Measurements from ENCODE around the gene KREMEN1. TPM values are rescaled to one million over a fixed set of nuclear protein-coding genes. Genes with fewer than 3 reads are reported as not detected.

Gene KREMEN1
- total and polyA plus RNA-seq, 12 donors: 4.3 to 58.7 (median 27.8) TPM

DNA sequence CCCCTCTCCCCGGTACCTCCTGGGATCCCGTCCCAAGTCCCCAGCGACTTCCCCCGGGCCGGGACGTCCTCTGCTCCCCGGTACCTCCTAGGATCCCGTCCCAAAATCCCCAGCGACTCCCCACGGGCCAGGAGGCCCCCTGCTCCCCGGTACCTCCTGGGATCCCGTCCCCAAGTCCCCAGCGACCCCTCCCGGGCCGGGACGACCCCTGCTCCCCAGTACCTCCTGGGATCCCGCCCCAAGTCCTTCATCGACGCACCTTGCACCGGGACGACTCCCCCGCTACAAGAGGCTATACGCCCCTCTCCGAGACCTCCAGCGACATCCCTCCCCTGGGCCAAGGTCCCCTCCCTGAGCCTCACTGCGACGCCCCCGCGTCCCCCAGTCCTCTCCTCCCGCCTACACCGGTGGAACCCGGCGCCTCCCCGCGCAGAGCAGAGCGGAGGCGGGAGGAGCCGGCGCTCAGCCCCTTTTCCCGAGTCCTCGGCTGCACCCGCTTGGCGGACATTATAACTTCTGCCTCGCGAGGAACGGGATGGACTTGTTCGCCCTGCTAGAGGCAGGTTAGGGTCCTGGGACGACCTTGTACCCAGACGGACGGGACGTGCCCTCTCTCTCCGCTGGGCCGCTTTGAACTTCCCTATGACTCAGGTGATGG is 912 bp downstream of the KREMEN1 start:
- peak overlapping the region; percentile 36 to 76 (median 54) for H3K4me3 ChIP-seq
- peak overlapping the region in 4 of 5 donors; percentile 28 to 76 (median 68) for H3K27ac ChIP-seq
- DNase-seq: peak; percentile 59 to 78 (median 62)
- no peaks in the 10 kb centered on the region for H3K9me3 ChIP-seq (replicated peaks in 1 of 3)
- H3K4me1 ChIP-seq (replicated peaks in 1 of 2): peaks cover 22 to 54% of the 10 kb centered on the region in 2 donors
- H3K27me3 ChIP-seq: no peaks in the 10 kb centered on the region
- intact Hi-C loops (cut with DNase I): loop anchor here (5.0 to 10.0 kb wide), 2 partner anchors 79 to 81 kb away; no protein-coding TSS in a partner anchor
- H3K36me3 ChIP-seq (replicated peaks in 1 of 2): no peaks in the 10 kb centered on the region
- 1 to 3% (median 2%) methylated on average over 29 to 53 of the region's 53 CpGs for WGBS, 4 donors
- peak in 1 of 2 donors; percentile 37 for TF ChIP-seq POLR2A (IDR thresholded peaks at IDR 0.05)
- TF ChIP-seq, protein P1, sequence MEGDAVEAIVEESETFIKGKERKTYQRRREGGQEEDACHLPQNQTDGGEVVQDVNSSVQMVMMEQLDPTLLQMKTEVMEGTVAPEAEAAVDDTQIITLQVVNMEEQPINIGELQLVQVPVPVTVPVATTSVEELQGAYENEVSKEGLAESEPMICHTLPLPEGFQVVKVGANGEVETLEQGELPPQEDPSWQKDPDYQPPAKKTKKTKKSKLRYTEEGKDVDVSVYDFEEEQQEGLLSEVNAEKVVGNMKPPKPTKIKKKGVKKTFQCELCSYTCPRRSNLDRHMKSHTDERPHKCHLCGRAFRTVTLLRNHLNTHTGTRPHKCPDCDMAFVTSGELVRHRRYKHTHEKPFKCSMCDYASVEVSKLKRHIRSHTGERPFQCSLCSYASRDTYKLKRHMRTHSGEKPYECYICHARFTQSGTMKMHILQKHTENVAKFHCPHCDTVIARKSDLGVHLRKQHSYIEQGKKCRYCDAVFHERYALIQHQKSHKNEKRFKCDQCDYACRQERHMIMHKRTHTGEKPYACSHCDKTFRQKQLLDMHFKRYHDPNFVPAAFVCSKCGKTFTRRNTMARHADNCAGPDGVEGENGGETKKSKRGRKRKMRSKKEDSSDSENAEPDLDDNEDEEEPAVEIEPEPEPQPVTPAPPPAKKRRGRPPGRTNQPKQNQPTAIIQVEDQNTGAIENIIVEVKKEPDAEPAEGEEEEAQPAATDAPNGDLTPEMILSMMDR (IDR thresholded peaks at IDR 0.05): no peak

DNA sequence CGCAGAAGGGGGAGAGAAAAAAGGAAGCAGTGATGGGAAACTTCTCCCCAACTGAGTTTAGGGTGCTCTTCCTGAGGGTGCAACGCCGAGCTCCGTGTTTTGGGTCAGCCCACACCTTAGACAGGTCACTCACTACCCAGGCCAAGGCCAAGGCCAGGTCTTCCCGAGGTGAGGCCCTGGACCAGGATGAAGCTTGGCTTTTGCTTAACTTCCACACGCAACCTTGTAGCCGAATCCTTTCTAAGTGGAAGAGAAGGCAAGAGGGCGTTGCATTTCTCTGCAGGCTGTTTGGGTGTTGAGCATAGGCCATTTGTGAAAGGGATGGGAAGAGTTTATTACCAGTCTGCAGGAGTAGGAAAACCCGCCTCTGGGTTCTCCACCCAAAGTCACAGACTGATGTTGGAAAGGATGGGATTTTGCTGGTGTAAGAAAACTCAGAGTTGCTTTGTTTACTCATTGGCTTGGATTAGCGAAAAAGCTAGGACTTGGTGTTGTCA is 1.5 kb downstream of the KREMEN1 start:
- Histone ChIP-seq H3K9me3 (replicated peaks in 1 of 3) (no peaks in the 10 kb centered on the region), H3K4me3 (peak overlapping the region in 3 of 4 donors; percentile 42 to 76 (median 66)), H3K27me3 (no peaks in the 10 kb centered on the region), H3K4me1 (replicated peaks in 1 of 2) (peaks cover 26 to 59% of the 10 kb centered on the region in 2 donors), H3K27ac (peak overlapping the region in 4 of 5 donors; percentile 28 to 76 (median 68)), H3K36me3 (replicated peaks in 1 of 2) (no peaks in the 10 kb centered on the region)
- TF ChIP-seq POLR2A (IDR thresholded peaks at IDR 0.05): no peak
- intact Hi-C loops (cut with DNase I): loop anchor here (5.0 to 10.0 kb wide), 2 partner anchors 78 to 80 kb away; no protein-coding TSS in a partner anchor
- WGBS, 4 donors: 40 to 65% (median 42%) methylated on average over 9 to 10 of the region's 10 CpGs
- no peak for DNase-seq

DNA sequence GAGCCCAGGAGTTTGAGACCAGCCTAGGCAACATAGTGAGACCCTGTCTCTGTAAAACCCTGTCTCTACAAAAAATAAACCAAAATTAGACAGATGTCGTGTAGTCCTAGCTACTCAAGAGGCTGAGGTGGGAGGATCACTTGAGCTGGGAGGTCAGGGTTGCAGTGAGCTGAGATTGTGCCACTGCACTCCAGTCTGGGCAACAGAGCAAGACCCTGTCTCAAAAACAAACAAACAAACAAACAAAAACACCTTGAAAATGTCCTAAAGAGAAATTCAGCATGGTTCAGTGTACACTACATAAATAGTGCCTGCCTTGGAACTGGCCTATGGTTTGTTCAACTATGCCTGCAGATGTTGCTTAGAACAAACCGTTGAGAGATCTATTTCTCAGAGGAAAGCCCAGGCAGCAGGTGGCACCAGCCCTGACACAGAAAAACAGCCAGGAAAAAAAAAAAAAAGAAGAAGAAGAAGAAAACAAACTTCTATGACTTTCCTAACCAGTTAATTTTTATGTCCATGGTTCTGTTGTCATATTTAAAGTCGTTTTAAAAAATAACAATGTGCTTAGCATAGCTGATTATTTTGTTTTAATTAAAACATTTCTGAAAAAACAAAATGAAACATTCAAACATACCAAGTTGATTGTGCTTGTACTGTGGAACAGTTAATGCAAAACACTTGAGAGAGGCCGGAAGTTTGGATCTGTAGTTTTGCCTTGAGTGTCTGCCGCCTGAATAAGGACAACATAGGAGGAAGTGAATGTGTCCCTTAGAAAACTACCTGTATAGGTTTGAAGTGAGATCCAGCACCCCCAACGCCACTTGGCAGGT is 5.4 kb downstream of the KREMEN1 start:
- Histone ChIP-seq H3K4me3 (no peak overlapping the region), H3K36me3 (replicated peaks in 1 of 2) (no peaks in the 10 kb centered on the region), H3K9me3 (replicated peaks in 1 of 3) (no peaks in the 10 kb centered on the region), H3K27me3 (no peaks in the 10 kb centered on the region), H3K4me1 (replicated peaks in 1 of 2) (peaks cover 52 to 73% of the 10 kb centered on the region in 2 donors), H3K27ac (peak overlapping the region in 3 of 5 donors; percentile 19 to 56 (median 38))
- no peak for TF ChIP-seq POLR2A (IDR thresholded peaks at IDR 0.05)
- TF ChIP-seq, protein P1 (IDR thresholded peaks at IDR 0.05): peak in 1 of 6 experiments; percentile 10
- WGBS, 4 donors: 48 to 53% (median 51%) methylated on average over 6 of the region's 6 CpGs
- no peak for DNase-seq
- intact Hi-C loops (cut with DNase I): loop anchor here in 1 of 2 donors (10.0 kb wide), 1 partner anchor 77 kb away; no protein-coding TSS in a partner anchor

DNA sequence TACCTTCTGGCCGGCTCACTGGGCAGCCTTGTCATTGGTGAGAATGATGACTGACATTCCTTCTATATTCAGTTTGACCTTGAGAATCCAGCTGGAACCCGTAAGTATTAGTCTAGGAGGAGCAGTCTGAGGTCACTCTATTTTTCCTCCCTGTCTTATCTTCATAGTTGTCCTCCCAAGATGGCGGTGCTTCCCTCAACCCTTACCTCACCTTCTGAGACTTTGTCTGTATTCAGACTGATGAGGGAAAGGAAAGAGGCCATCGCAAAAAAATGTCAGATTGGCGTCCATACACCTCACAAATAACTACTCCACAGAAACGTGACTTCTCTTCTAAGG is 6.0 kb downstream of the KREMEN1 start:
- 59 to 71% (median 63%) methylated on average over 6 of the region's 6 CpGs for WGBS, 4 donors
- DNase-seq: no peak
- peak overlapping the region in 3 of 5 donors; percentile 19 to 56 (median 19) for H3K27ac ChIP-seq

More for the DNA sequence above, 6.0 kb downstream of the KREMEN1 start:
- TF ChIP-seq, protein P1 (IDR thresholded peaks at IDR 0.05): no peak
- no peak for TF ChIP-seq POLR2A (IDR thresholded peaks at IDR 0.05)
- H3K27me3 ChIP-seq: no peaks in the 10 kb centered on the region
- intact Hi-C loops (cut with DNase I): loop anchor here in 1 of 2 donors (10.0 kb wide), 1 partner anchor 76 kb away; no protein-coding TSS in a partner anchor
- H3K4me3 ChIP-seq: no peak overlapping the region
- H3K36me3 ChIP-seq (replicated peaks in 1 of 2): no peaks in the 10 kb centered on the region
- no peaks in the 10 kb centered on the region for H3K9me3 ChIP-seq (replicated peaks in 1 of 3)
- peaks cover 58 to 78% of the 10 kb centered on the region in 2 donors for H3K4me1 ChIP-seq (replicated peaks in 1 of 2)
